HepG2 (cell line): ENCODE results near the gene DNMT3B. TPM values are rescaled to one million over a fixed set of nuclear protein-coding genes. Genes with fewer than 3 reads are reported as not detected.
A peak's percentile ranks its signal among the peaks of the same experiment; 100 is the strongest.

Experiments used
- ATAC-seq: fragments of 200-7000 bp; cut with Tn5 transposase; 3 replicates; pipeline ENCODE4 v1.9.1; 2020; ENCODE audit warnings: mild to moderate bottlenecking, moderate library complexity
- BruUV-seq: library from RNA; stranded (reverse); fragments of 400-500 nt; replicated peaks from 2 replicates; lab custom pipeline; 2021; lab: Mats Ljungman, UMichigan
- CTCF ChIA-PET: fragments of 300-600 bp; formaldehyde crosslinking; extraction: SDS; loops from one replicate; lab custom pipeline; 2021; ENCODE audit warnings: low total read pairs, inconsistent platforms, low intra/inter-chr PET ratio; lab: Yijun Ruan, JAX
- POLR2A ChIA-PET: fragments of 350-600 bp; sonication (Branson Sonifier 250); formaldehyde crosslinking; loops from one replicate; lab custom pipeline; 2020; ENCODE audit warnings: antibody characterized with exemption, inconsistent platforms; lab: Yijun Ruan, JAX
- DNase-seq: peaks from one replicate; pipeline ENCODE4 v3.0.0-alpha.2; 2015; ENCODE audit warnings: low spot score
- FAIRE-seq: peaks from 3 replicates; lab custom pipeline; 2011; peaks lifted over from hg19 to GRCh38; lab: Jason Lieb, UNC
- H2AFZ ChIP-seq: one replicate; pipeline ENCODE4 v1.6.1; 2011; ENCODE audit warnings: low read length, inconsistent platforms
- H3K27ac ChIP-seq: fragments of 300-600 bp; 3 replicates; pipeline ENCODE4 v1.8.0; 2011; ENCODE audit warnings: mixed run types, mild to moderate bottlenecking, mixed read lengths, low read length, inconsistent platforms; ENCODE audit not compliant: insufficient read depth; ENCODE audit errors: extremely low read length
- H3K27me3 ChIP-seq, 2 experiments: fragments of 200-600 bp in 1 of 2; 2 replicates in 1 of 2; 3 replicates in 1 of 2; pipeline versions ENCODE4 v1.6.0 to v1.8.0; 2011; ENCODE audit warnings: low read length in 2 of 2, mild to moderate bottlenecking in 2 of 2, moderate library complexity in 2 of 2, inconsistent platforms in 1 of 2; ENCODE audit not compliant: insufficient read depth in 2 of 2, control insufficient read depth in 1 of 2
- H3K36me3 ChIP-seq, 2 experiments: fragments of 200-600 bp in 1 of 2; replicated peaks in 1 of 2; 2 replicates in 1 of 2; 3 replicates in 1 of 2; pipeline versions ENCODE4 v1.5.1 to v1.8.0; 2011; ENCODE audit warnings: low read length in 2 of 2, inconsistent platforms in 1 of 2; ENCODE audit not compliant: insufficient read depth in 2 of 2, control insufficient read depth in 1 of 2
- H3K4me1 ChIP-seq: 2 replicates; pipeline ENCODE4 v1.5.1; 2012; ENCODE audit warnings: low read length, inconsistent platforms; ENCODE audit not compliant: insufficient read depth
- H3K4me2 ChIP-seq: 2 replicates; pipeline ENCODE4 v1.6.0; 2011; ENCODE audit warnings: low read depth, low read length, inconsistent platforms
- H3K4me3 ChIP-seq, 3 experiments: fragments of 200-600 bp in 1 of 3; sonication (generic), shearing (Covaris generic) in 1 of 3; replicated peaks in 1 of 3; 2 replicates each; pipeline ENCODE4 v1.5.1; 2011 to 2016; ENCODE audit warnings: low read length in 3 of 3, inconsistent platforms in 2 of 3, low read depth in 2 of 3, mild to moderate bottlenecking in 2 of 3, control low read depth in 1 of 3, mixed read lengths in 1 of 3; ENCODE audit not compliant: insufficient read depth in 1 of 3
- H3K79me2 ChIP-seq: one replicate; pipeline ENCODE4 v1.6.1; 2011; ENCODE audit warnings: low read length, inconsistent platforms; ENCODE audit not compliant: insufficient read depth
- H3K9ac ChIP-seq: 2 replicates; pipeline ENCODE4 v1.6.0; 2011; ENCODE audit warnings: mild to moderate bottlenecking, low read depth, low read length, inconsistent platforms; ENCODE audit not compliant: insufficient read depth
- H3K9me3 ChIP-seq: 2 replicates; pipeline ENCODE4 v1.5.1; 2012; ENCODE audit warnings: mild to moderate bottlenecking, low read length
- H4K20me1 ChIP-seq: 2 replicates; pipeline ENCODE4 v1.6.0; 2011; ENCODE audit warnings: inconsistent platforms, mild to moderate bottlenecking, low read length, moderate library complexity; ENCODE audit not compliant: insufficient read depth
- SNAPC5 ChIP-seq: sonication (generic); formaldehyde crosslinking; IDR thresholded peaks from 2 replicates; pipeline ENCODE4 v1.8.1; 2023; ENCODE audit warnings: mild to moderate bottlenecking, missing genetic modification reagents, borderline replicate concordance
- SOX6 ChIP-seq, 2 experiments: fragments of 450-650 bp in 1 of 2; sonication (generic) in 1 of 2; formaldehyde crosslinking in 1 of 2; IDR thresholded peaks; 2 replicates each; pipeline versions ENCODE4 v1.4.0 to v1.6.1; 2017 to 2020; ENCODE audit warnings: antibody characterized with exemption in 1 of 2, mild to moderate bottlenecking in 1 of 2, missing genetic modification reagents in 1 of 2
- TSC22D2 ChIP-seq: sonication (generic); formaldehyde crosslinking; IDR thresholded peaks from 2 replicates; pipeline ENCODE4 v1.5.1; 2020; ENCODE audit warnings: missing genetic modification reagents, mild to moderate bottlenecking, borderline replicate concordance
- ZBTB34 ChIP-seq: sonication (generic); formaldehyde crosslinking; IDR thresholded peaks from 2 replicates; pipeline ENCODE4 v1.8.0; 2022; ENCODE audit warnings: mild to moderate bottlenecking, missing genetic modification reagents
- ZNF639 ChIP-seq: conservative IDR thresholded peaks from 2 replicates; pipeline ENCODE4 v1.6.1; 2018; ENCODE audit warnings: missing genetic modification reagents
- ZNF660 ChIP-seq: sonication (generic); formaldehyde crosslinking; IDR thresholded peaks from 2 replicates; pipeline ENCODE4 v1.5.1; 2020; ENCODE audit warnings: mild to moderate bottlenecking, low read depth, missing genetic modification reagents, borderline replicate concordance
- WGBS: methylation state at CpG from one replicate; pipeline ENCODE4 v1.1.6; 2017; ENCODE audit warnings: low lambda C conversion rate; 5-methylcytosine and 5-hydroxymethylcytosine counted together
- in situ Hi-C: cut with HindIII; loops from 2 replicates; pipeline ENCODE4 v1.10.0; 2017; ENCODE audit warnings: low pct_unique_long_range_greater_than_20kb; ENCODE audit not compliant: extremely low pct_ligation_motif_present
- intact Hi-C: fragments of 100-400 bp; cut with micrococcal nuclease; formaldehyde crosslinking; loops from one replicate; pipeline ENCODE4 v1.10.0; 2022; ENCODE audit not compliant: unreplicated experiment
- polyA plus RNA-seq, 8 experiments: library from polyadenylated mRNA; depleted of rRNA in 3 of 8; stranded (reverse) in 7 of 8; unstranded in 1 of 8; fragments of >200 nt; fragmentation: Illumina TruSeq in 4 of 8; extraction: Trizol in 4 of 8; gene quantifications; 2 replicates each; pipeline versions ENCODE4 v1.2.1 to v1.2.3, GENCODE V29; 2011 to 2016; ENCODE audit warnings: low read depth in 4 of 8, missing spikeins in 1 of 8, mixed read lengths in 1 of 8; ENCODE audit not compliant: insufficient read depth in 1 of 8
- total RNA-seq, 5 experiments: library from RNA; depleted of rRNA; stranded (reverse); fragments of >200 nt; fragmentation: Illumina TruSeq; extraction: Trizol; gene quantifications; 2 replicates each; pipeline ENCODE4 v1.2.3, GENCODE V29; 2016; ENCODE audit warnings: low read depth in 1 of 5
- TF ChIP-seq, protein P1 (sequence below): sonication (generic); formaldehyde crosslinking; IDR thresholded peaks from 2 replicates; pipeline ENCODE4 v1.4.0; 2020; ENCODE audit warnings: missing genetic modification reagents, borderline replicate concordance
- TF ChIP-seq, protein P2 (sequence below): sonication (generic); formaldehyde crosslinking; IDR thresholded peaks from 2 replicates; pipeline ENCODE4 v1.4.0; 2020; ENCODE audit warnings: missing genetic modification reagents

The DNMT3B gene
- total and polyA plus RNA-seq, 2 of the 13 experiments (the other 11 are each of a cell fraction or from before 2014, with no cell fraction given) = 3.8 to 13.9 TPM

- ChIA-PET POLR2A (no interaction called here), CTCF (no interaction called here)
- intact Hi-C loops = no loop called here
- no TSS peak for BruUV-seq
- TF ChIP-seq ZBTB34 (no peak), SNAPC5 (CRISPR knock-in tag) (no peak), ZNF639 (CRISPR knock-in tag) (no peak), TSC22D2 (CRISPR knock-in tag) (no peak), ZNF660 (no peak), SOX6 (IDR thresholded peaks at IDR 0.05) (no peak), SOX6 (CRISPR knock-in tag; IDR thresholded peaks at IDR 0.05) (no peak)
- TF ChIP-seq, protein P1, sequence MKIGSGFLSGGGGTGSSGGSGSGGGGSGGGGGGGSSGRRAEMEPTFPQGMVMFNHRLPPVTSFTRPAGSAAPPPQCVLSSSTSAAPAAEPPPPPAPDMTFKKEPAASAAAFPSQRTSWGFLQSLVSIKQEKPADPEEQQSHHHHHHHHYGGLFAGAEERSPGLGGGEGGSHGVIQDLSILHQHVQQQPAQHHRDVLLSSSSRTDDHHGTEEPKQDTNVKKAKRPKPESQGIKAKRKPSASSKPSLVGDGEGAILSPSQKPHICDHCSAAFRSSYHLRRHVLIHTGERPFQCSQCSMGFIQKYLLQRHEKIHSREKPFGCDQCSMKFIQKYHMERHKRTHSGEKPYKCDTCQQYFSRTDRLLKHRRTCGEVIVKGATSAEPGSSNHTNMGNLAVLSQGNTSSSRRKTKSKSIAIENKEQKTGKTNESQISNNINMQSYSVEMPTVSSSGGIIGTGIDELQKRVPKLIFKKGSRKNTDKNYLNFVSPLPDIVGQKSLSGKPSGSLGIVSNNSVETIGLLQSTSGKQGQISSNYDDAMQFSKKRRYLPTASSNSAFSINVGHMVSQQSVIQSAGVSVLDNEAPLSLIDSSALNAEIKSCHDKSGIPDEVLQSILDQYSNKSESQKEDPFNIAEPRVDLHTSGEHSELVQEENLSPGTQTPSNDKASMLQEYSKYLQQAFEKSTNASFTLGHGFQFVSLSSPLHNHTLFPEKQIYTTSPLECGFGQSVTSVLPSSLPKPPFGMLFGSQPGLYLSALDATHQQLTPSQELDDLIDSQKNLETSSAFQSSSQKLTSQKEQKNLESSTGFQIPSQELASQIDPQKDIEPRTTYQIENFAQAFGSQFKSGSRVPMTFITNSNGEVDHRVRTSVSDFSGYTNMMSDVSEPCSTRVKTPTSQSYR (CRISPR knock-in tag) = peak; percentile 30; the same call in 1 of the 2 replicates
- TF ChIP-seq, protein P2, sequence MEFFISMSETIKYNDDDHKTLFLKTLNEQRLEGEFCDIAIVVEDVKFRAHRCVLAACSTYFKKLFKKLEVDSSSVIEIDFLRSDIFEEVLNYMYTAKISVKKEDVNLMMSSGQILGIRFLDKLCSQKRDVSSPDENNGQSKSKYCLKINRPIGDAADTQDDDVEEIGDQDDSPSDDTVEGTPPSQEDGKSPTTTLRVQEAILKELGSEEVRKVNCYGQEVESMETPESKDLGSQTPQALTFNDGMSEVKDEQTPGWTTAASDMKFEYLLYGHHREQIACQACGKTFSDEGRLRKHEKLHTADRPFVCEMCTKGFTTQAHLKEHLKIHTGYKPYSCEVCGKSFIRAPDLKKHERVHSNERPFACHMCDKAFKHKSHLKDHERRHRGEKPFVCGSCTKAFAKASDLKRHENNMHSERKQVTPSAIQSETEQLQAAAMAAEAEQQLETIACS = no peak
- 57% methylated on average over 11 of the region's 11 CpGs for whole genome bisulfite sequencing
- Histone ChIP-seq H3K36me3 (no peaks in the 10 kb centered on the region), H3K4me3 (no peak overlapping the region), H4K20me1 (no peaks in the 10 kb centered on the region), H3K4me1 (peaks cover 30% of the 10 kb centered on the region), H3K9me3 (no peaks in the 10 kb centered on the region), H3K79me2 (no peaks in the 10 kb centered on the region), H3K27me3 (no peaks in the 10 kb centered on the region), H3K4me2 (no peak overlapping the region), H2AFZ (no peak overlapping the region), H3K27ac (no peak overlapping the region), H3K9ac (no peak overlapping the region)
- ATAC-seq (no peak), DNase-seq (no peak), FAIRE-seq (no peak)
- in situ Hi-C loops = loop anchor here (25.0 kb wide), 1 partner anchor 238 kb away; no protein-coding TSS in a partner anchor
Observed at GRCh38 chr20:32749914-32750637, 12.1 kb upstream of the DNMT3B start.
